C4-2B (cell line): Measurements from ENCODE around the gene FDX1.
"Not testable (repeated sequence)": the region's sequence is repeated elsewhere in the genome, so short reads cannot be mapped to it uniquely, and the experiment has no call there.

ENCODE experiments used
- H3K27ac ChIP-seq: fragments of 450-650 bp; 2 replicates; pipeline ENCODE4 v1.5.1; 2017
- CTCF ChIP-seq: fragments of 450-650 bp; conservative IDR thresholded peaks from 2 replicates; pipeline ENCODE4 v1.5.1; 2017; ENCODE audit warnings: mild to moderate bottlenecking
- ZFX ChIP-seq: fragments of 450-650 bp; IDR thresholded peaks from 2 replicates; pipeline ENCODE4 v1.6.1; 2017

FDX1 gene

GRCh38 chr11:110409174-110409573 is 20.6 kb upstream of the FDX1 start:
- TF ChIP-seq ZFX (no peak), CTCF (no peak)
- no peak overlapping the region for H3K27ac ChIP-seq

DNA sequence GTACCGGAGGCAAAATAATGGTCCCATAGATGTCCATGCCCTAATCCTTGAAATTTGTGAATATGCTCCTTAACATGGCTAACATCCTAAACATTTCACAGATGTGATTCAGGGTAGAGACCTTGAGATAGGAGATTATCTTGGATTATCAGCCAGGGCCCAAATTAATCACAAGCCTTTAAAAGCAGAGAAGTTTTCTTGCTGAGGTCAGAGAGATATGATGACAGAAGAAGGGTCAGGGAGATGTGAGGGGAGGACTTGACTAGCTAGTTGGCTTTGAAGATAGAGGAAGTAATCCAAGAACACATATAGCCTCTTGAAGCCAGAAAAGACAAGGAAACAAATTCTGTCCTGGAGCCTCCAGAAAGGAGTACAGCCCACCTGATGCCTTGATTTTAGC is 19.1 kb upstream of the FDX1 start:
- H3K27ac ChIP-seq, result no peak overlapping the region
- TF ChIP-seq CTCF (no peak), ZFX (no peak)

- no peak overlapping the region for H3K27ac ChIP-seq
- TF ChIP-seq ZFX (no peak), CTCF (no peak)
Observed at GRCh38 chr11:110415081-110415480, 14.7 kb upstream of the FDX1 start.

DNA sequence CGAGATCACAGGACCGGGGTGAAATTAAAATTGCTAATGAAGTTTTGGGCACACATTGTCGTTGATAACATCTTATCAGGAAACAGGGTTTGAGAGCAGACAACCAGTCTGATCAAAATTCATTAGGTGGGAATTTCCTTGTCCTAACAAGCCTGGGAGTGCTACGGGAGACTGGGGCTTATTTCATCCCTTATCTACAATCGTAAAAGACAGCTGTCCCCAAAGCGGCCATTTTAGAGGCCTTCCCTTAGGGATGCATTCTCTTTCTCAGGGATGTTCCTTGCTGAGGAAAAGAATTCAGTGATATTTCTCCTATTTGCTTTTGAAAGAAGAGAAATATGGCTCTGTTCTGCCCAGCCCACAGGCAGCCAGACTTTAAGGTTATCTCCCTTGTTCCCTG is 8.1 kb upstream of the FDX1 start:
- H3K27ac ChIP-seq, result not testable (repeated sequence)

GRCh38 chr11:110422306-110422905 is 7.3 kb upstream of the FDX1 start:
- TF ChIP-seq CTCF (no peak), ZFX (no peak)
- H3K27ac ChIP-seq, result no peak overlapping the region

DNA sequence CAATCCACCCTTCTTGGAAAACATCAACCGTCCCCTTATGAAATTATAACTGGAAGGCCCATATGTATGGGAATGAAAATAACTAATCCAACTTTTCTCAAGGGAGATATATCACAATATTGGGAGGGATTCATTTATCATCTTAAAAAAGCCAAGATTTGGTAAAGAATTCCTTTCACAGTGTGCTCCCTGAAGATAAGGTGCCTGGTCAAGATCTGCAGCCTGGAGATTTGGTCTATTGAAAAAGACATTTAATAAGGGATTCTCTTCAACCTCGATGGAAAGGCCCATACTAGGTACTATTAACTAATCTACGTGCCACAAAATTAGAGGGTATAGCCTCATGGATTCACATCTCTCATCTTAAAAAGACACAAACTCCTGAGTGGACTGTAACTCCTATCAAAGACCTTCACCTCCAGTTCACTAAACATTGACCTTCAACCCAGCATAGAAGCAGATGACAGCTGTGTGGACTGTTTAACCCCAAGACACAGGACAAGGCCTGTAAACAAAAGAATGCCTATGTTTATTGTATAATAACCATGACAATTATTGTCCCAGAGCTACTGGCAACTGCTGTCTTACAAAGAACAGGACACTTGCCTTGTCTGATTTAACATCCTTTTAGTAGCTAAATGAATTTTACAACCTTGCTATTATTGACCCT is 4.8 kb upstream of the FDX1 start:
- no peak overlapping the region for H3K27ac ChIP-seq
- no peak for TF ChIP-seq CTCF
- TF ChIP-seq ZFX, result no peak

DNA sequence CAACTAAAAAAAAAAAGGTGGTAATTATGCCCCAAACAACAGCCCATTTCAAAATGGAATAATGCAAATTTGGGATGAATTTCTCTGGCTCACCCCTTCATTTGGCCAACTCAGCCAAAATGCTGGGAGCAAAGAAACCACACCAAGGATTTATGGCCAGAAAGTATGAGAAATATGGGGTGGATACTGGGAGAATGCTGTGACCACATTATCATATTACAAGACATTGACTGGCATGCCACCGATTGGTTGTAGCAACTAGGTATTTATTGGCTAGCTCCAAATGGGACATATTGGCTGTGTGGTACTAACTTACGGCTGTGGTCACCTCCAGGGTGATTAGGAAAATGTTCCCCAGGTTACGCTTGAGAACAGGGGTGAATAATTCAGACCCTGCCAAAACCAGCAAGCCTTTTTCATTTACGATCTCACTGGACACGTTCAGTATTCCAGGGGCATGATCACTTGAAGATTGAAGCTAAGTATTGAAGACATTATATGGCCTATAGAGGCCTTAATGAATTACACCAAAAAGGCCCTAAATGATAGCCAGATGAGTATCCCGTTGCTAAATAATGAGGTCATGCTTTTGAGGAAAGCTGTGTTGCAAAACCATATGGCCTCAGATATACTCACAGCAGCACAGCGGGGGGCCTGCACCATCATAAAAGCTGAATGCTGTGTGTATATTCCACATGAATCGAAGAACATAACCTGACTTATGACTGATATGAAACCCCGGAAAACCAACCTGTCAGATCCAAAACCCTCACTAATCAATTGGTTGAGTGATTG is 3.8 kb upstream of the FDX1 start:
- no peak for TF ChIP-seq CTCF
- no peak for TF ChIP-seq ZFX
- no peak overlapping the region for H3K27ac ChIP-seq

DNA sequence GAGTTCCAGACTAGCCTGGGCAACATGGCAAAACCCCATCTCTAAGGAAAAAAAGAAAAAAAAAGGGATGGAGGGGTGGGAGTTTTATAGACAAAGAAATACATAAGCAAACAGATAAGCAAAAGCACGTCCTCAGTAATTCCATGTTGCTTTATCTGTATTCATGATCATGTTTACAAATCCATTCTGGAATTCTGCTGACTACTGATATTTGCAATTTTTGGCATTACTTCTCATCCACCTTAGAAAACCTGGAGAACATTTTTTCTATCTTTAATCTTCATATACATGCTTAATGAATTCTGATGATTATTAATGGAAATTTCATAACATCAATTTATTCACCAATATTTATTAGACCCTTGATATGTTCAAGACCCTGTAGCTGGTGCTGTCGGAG is 1.7 kb upstream of the FDX1 start:
- no peak overlapping the region for H3K27ac ChIP-seq
- TF ChIP-seq CTCF, result no peak
- TF ChIP-seq ZFX, result no peak
